Prostate gland (tissue), 2 donors: ENCODE results near the gene HSH2D.

Experiments
- CTCF ChIP-seq, 4 experiments: fragments of 200-600 bp in 2 of 4; fragments of 450-650 bp in 2 of 4; sonication (generic) in 2 of 4; IDR thresholded peaks; 1 replicate in 3 of 4; 2 replicates in 1 of 4; pipeline ENCODE4 v1.5.1; 2016 to 2019; ENCODE audit warnings: antibody characterized with exemption in 4 of 4, mild to moderate bottlenecking in 2 of 4, moderate library complexity in 2 of 4
- POLR2A ChIP-seq: fragments of 450-650 bp; IDR thresholded peaks from one replicate; pipeline ENCODE4 v1.6.1; 2016; ENCODE audit warnings: antibody characterized with exemption, mild to moderate bottlenecking

GRCh38 chr19:16131648-16132047, 11.8 kb upstream of the HSH2D start:
- no peak for TF ChIP-seq CTCF (IDR thresholded peaks at IDR 0.05)
- no peak for TF ChIP-seq POLR2A
